UCSD-AML1 (cell line): Measurements from ENCODE around the gene PEX19.
A peak's percentile ranks its signal among the peaks of the same experiment; 100 is the strongest.

Experiments used
- DNase-seq: peaks from one replicate; lab custom pipeline; 2025; ENCODE audit not compliant: unreplicated experiment; lab: John Stamatoyannopoulos, UW

The PEX19 gene

GRCh38 chr1:160277987-160278386 is 6.9 kb downstream of the PEX19 start:
- no peak for DNase-seq

- no peak for DNase-seq
These were observed 7.6 kb downstream of the PEX19 start for GRCh38 chr1:160277330-160277729.

GRCh38 chr1:160271025-160271424 is 13.9 kb downstream of the PEX19 start:
- no peak for DNase-seq

- DNase-seq, result no peak
These were observed 17.5 kb downstream of the PEX19 start for GRCh38 chr1:160267284-160267991.

- DNase-seq, result no peak
These were observed 20.1 kb downstream of the PEX19 start for GRCh38 chr1:160264795-160265307.

GRCh38 chr1:160261893-160262794 is 22.8 kb downstream of the PEX19 start, which contains the start of gene DCAF8:
Gene DCAF8, minus strand, starts transcription at chr1:160262549. Its CDS starts 18,541 bp downstream, at chr1:160244008.
- DNase-seq, result peak; percentile 98

GRCh38 chr1:160261556-160261892 is 23.4 kb downstream of the PEX19 start:
- peak; percentile 52 for DNase-seq

- no peak for DNase-seq
These were observed 24.2 kb downstream of the PEX19 start for GRCh38 chr1:160260406-160261382.

GRCh38 chr1:160258177-160258798 is 26.6 kb downstream of the PEX19 start:
- no peak for DNase-seq

GRCh38 chr1:160257411-160258015 is 27.4 kb downstream of the PEX19 start:
- DNase-seq, result no peak

- DNase-seq, result no peak
These were observed 28.4 kb downstream of the PEX19 start for GRCh38 chr1:160256396-160257046.

- no peak for DNase-seq
These were observed 29.1 kb downstream of the PEX19 start for GRCh38 chr1:160255781-160256300.

- peak; percentile 17 for DNase-seq
These were observed 33.0 kb downstream of the PEX19 start for GRCh38 chr1:160251687-160252526.

- no peak for DNase-seq
These were observed 33.9 kb downstream of the PEX19 start for GRCh38 chr1:160251011-160251410.

GRCh38 chr1:160247053-160247452 is 37.9 kb downstream of the PEX19 start:
- DNase-seq, result no peak

GRCh38 chr1:160245434-160245833 is 39.5 kb downstream of the PEX19 start:
- no peak for DNase-seq

GRCh38 chr1:160244209-160244608 is 40.7 kb downstream of the PEX19 start:
- no peak for DNase-seq

- DNase-seq, result no peak
These were observed 41.2 kb downstream of the PEX19 start for GRCh38 chr1:160243767-160244166.
